HepG2 (cell line): ENCODE data around the gene CISD3. TPM values are rescaled to one million over a fixed set of nuclear protein-coding genes. Genes with fewer than 3 reads are reported as not detected.

Experiments
- ATAC-seq: fragments of 200-7000 bp; cut with Tn5 transposase; 3 replicates; pipeline ENCODE4 v1.9.1; 2020; ENCODE audit warnings: mild to moderate bottlenecking, moderate library complexity
- BruUV-seq: library from RNA; stranded (reverse); fragments of 400-500 nt; replicated peaks from 2 replicates; lab custom pipeline; 2021; lab: Mats Ljungman, UMichigan
- CTCF ChIA-PET: fragments of 300-600 bp; formaldehyde crosslinking; extraction: SDS; loops from one replicate; lab custom pipeline; 2021; ENCODE audit warnings: low total read pairs, inconsistent platforms, low intra/inter-chr PET ratio; lab: Yijun Ruan, JAX
- POLR2A ChIA-PET: fragments of 350-600 bp; sonication (Branson Sonifier 250); formaldehyde crosslinking; loops from one replicate; lab custom pipeline; 2020; ENCODE audit warnings: antibody characterized with exemption, inconsistent platforms; lab: Yijun Ruan, JAX
- DNase-seq: peaks from one replicate; pipeline ENCODE4 v3.0.0-alpha.2; 2015; ENCODE audit warnings: low spot score
- FAIRE-seq: peaks from 3 replicates; lab custom pipeline; 2011; peaks lifted over from hg19 to GRCh38; lab: Jason Lieb, UNC
- H2AFZ ChIP-seq: one replicate; pipeline ENCODE4 v1.6.1; 2011; ENCODE audit warnings: low read length, inconsistent platforms
- H3K27ac ChIP-seq: fragments of 300-600 bp; 3 replicates; pipeline ENCODE4 v1.8.0; 2011; ENCODE audit warnings: mixed run types, mild to moderate bottlenecking, mixed read lengths, low read length, inconsistent platforms; ENCODE audit not compliant: insufficient read depth; ENCODE audit errors: extremely low read length
- H3K27me3 ChIP-seq, 2 experiments: fragments of 200-600 bp in 1 of 2; 2 replicates in 1 of 2; 3 replicates in 1 of 2; pipeline versions ENCODE4 v1.6.0 to v1.8.0; 2011; ENCODE audit warnings: low read length in 2 of 2, mild to moderate bottlenecking in 2 of 2, moderate library complexity in 2 of 2, inconsistent platforms in 1 of 2; ENCODE audit not compliant: insufficient read depth in 2 of 2, control insufficient read depth in 1 of 2
- H3K36me3 ChIP-seq, 2 experiments: fragments of 200-600 bp in 1 of 2; replicated peaks in 1 of 2; 2 replicates in 1 of 2; 3 replicates in 1 of 2; pipeline versions ENCODE4 v1.5.1 to v1.8.0; 2011; ENCODE audit warnings: low read length in 2 of 2, inconsistent platforms in 1 of 2; ENCODE audit not compliant: insufficient read depth in 2 of 2, control insufficient read depth in 1 of 2
- H3K4me1 ChIP-seq: 2 replicates; pipeline ENCODE4 v1.5.1; 2012; ENCODE audit warnings: low read length, inconsistent platforms; ENCODE audit not compliant: insufficient read depth
- H3K4me2 ChIP-seq: 2 replicates; pipeline ENCODE4 v1.6.0; 2011; ENCODE audit warnings: low read depth, low read length, inconsistent platforms
- H3K4me3 ChIP-seq, 3 experiments: fragments of 200-600 bp in 1 of 3; sonication (generic), shearing (Covaris generic) in 1 of 3; replicated peaks in 1 of 3; 2 replicates each; pipeline ENCODE4 v1.5.1; 2011 to 2016; ENCODE audit warnings: low read length in 3 of 3, inconsistent platforms in 2 of 3, low read depth in 2 of 3, mild to moderate bottlenecking in 2 of 3, control low read depth in 1 of 3, mixed read lengths in 1 of 3; ENCODE audit not compliant: insufficient read depth in 1 of 3
- H3K79me2 ChIP-seq: one replicate; pipeline ENCODE4 v1.6.1; 2011; ENCODE audit warnings: low read length, inconsistent platforms; ENCODE audit not compliant: insufficient read depth
- H3K9ac ChIP-seq: 2 replicates; pipeline ENCODE4 v1.6.0; 2011; ENCODE audit warnings: mild to moderate bottlenecking, low read depth, low read length, inconsistent platforms; ENCODE audit not compliant: insufficient read depth
- H3K9me3 ChIP-seq: 2 replicates; pipeline ENCODE4 v1.5.1; 2012; ENCODE audit warnings: mild to moderate bottlenecking, low read length
- H4K20me1 ChIP-seq: 2 replicates; pipeline ENCODE4 v1.6.0; 2011; ENCODE audit warnings: inconsistent platforms, mild to moderate bottlenecking, low read length, moderate library complexity; ENCODE audit not compliant: insufficient read depth
- DRAP1 ChIP-seq: IDR thresholded peaks from 2 replicates; pipeline ENCODE4 v1.6.1; 2016; ENCODE audit warnings: missing genetic modification reagents, missing compliant biosample characterization
- GTF2F1 ChIP-seq: fragments of 150-350 bp; IDR thresholded peaks from 2 replicates; pipeline ENCODE4 v1.6.1; 2014; ENCODE audit warnings: low read length
- IRX3 ChIP-seq: sonication (generic); formaldehyde crosslinking; IDR thresholded peaks from 2 replicates; pipeline ENCODE4 v1.8.1; 2023; ENCODE audit warnings: mild to moderate bottlenecking, low read depth, missing genetic modification reagents, borderline replicate concordance
- MIER2 ChIP-seq: IDR thresholded peaks from 2 replicates; pipeline ENCODE4 v1.6.1; 2016; ENCODE audit warnings: missing biosample characterization, missing genetic modification reagents
- NCOA1 ChIP-seq: sonication (generic); formaldehyde crosslinking; IDR thresholded peaks from 2 replicates; pipeline ENCODE4 v1.9.0; 2021; ENCODE audit warnings: missing genetic modification reagents
- NKX3-1 ChIP-seq: sonication (generic); formaldehyde crosslinking; IDR thresholded peaks from 2 replicates; pipeline ENCODE4 v1.5.0; 2020; ENCODE audit warnings: missing genetic modification reagents
- PBX3 ChIP-seq: sonication (generic); formaldehyde crosslinking; IDR thresholded peaks from 2 replicates; pipeline ENCODE4 v1.8.1; 2023; ENCODE audit warnings: missing genetic modification reagents, inconsistent platforms, borderline replicate concordance
- POLR2A ChIP-seq, 2 experiments: IDR thresholded peaks; 2 replicates each; pipeline ENCODE4 v1.6.1; 2011; ENCODE audit warnings: low read depth in 2 of 2, low read length in 2 of 2, mild to moderate bottlenecking in 1 of 2, moderate library complexity in 1 of 2; ENCODE audit not compliant: insufficient read depth in 1 of 2
- RBFOX2 ChIP-seq: fragments of 200-400 bp; formaldehyde crosslinking; IDR thresholded peaks from 2 replicates; pipeline ENCODE4 v1.6.1; 2017; ENCODE audit warnings: low read depth, mild to moderate bottlenecking, low read length
- SATB2 ChIP-seq: sonication (generic); formaldehyde crosslinking; IDR thresholded peaks from 2 replicates; pipeline ENCODE4 v1.5.0; 2020; ENCODE audit warnings: missing genetic modification reagents
- TAF1 ChIP-seq: sonication (generic); formaldehyde crosslinking; IDR thresholded peaks from 2 replicates; pipeline ENCODE4 v1.4.0; 2020; ENCODE audit warnings: missing genetic modification reagents
- ZFP82 ChIP-seq: sonication (generic); formaldehyde crosslinking; IDR thresholded peaks from 2 replicates; pipeline ENCODE4 v1.5.1; 2020; ENCODE audit warnings: mild to moderate bottlenecking, missing genetic modification reagents, borderline replicate concordance
- ZNF562 ChIP-seq: sonication (generic); formaldehyde crosslinking; IDR thresholded peaks from 2 replicates; pipeline ENCODE4 v1.8.0; 2022; ENCODE audit warnings: missing genetic modification reagents, borderline replicate concordance
- ZNF720 ChIP-seq: sonication (generic); formaldehyde crosslinking; IDR thresholded peaks from 2 replicates; pipeline ENCODE4 v1.4.0; 2020; ENCODE audit warnings: missing genetic modification reagents
- ZNF766 ChIP-seq: sonication (generic); formaldehyde crosslinking; IDR thresholded peaks from 2 replicates; pipeline ENCODE4 v1.5.0; 2020; ENCODE audit warnings: missing genetic modification reagents, borderline replicate concordance
- ZNF878 ChIP-seq: sonication (generic); formaldehyde crosslinking; IDR thresholded peaks from 2 replicates; pipeline ENCODE4 v1.8.1; 2023; ENCODE audit warnings: mild to moderate bottlenecking, missing genetic modification reagents, moderate library complexity
- ZSCAN20 ChIP-seq: sonication (generic); formaldehyde crosslinking; IDR thresholded peaks from 2 replicates; pipeline ENCODE4 v1.4.0; 2020; ENCODE audit warnings: missing genetic modification reagents, mild to moderate bottlenecking, borderline replicate concordance
- WGBS: methylation state at CpG from one replicate; pipeline ENCODE4 v1.1.6; 2017; ENCODE audit warnings: low lambda C conversion rate; 5-methylcytosine and 5-hydroxymethylcytosine counted together
- in situ Hi-C: cut with HindIII; loops from 2 replicates; pipeline ENCODE4 v1.10.0; 2017; ENCODE audit warnings: low pct_unique_long_range_greater_than_20kb; ENCODE audit not compliant: extremely low pct_ligation_motif_present
- intact Hi-C: fragments of 100-400 bp; cut with micrococcal nuclease; formaldehyde crosslinking; loops from one replicate; pipeline ENCODE4 v1.10.0; 2022; ENCODE audit not compliant: unreplicated experiment
- polyA plus RNA-seq, 8 experiments: library from polyadenylated mRNA; depleted of rRNA in 3 of 8; stranded (reverse) in 7 of 8; unstranded in 1 of 8; fragments of >200 nt; fragmentation: Illumina TruSeq in 4 of 8; extraction: Trizol in 4 of 8; gene quantifications; 2 replicates each; pipeline versions ENCODE4 v1.2.1 to v1.2.3, GENCODE V29; 2011 to 2016; ENCODE audit warnings: low read depth in 4 of 8, missing spikeins in 1 of 8, mixed read lengths in 1 of 8; ENCODE audit not compliant: insufficient read depth in 1 of 8
- total RNA-seq, 5 experiments: library from RNA; depleted of rRNA; stranded (reverse); fragments of >200 nt; fragmentation: Illumina TruSeq; extraction: Trizol; gene quantifications; 2 replicates each; pipeline ENCODE4 v1.2.3, GENCODE V29; 2016; ENCODE audit warnings: low read depth in 1 of 5
- TF ChIP-seq, protein P1 (sequence below): sonication (generic); formaldehyde crosslinking; IDR thresholded peaks from 2 replicates; pipeline ENCODE4 v1.4.0; 2020; ENCODE audit warnings: mild to moderate bottlenecking, missing genetic modification reagents

Gene CISD3
- total and polyA plus RNA-seq, 2 of the 13 experiments (the other 11 are each of a cell fraction or from before 2014, with no cell fraction given) = 30.0 to 34.1 TPM

DNA sequence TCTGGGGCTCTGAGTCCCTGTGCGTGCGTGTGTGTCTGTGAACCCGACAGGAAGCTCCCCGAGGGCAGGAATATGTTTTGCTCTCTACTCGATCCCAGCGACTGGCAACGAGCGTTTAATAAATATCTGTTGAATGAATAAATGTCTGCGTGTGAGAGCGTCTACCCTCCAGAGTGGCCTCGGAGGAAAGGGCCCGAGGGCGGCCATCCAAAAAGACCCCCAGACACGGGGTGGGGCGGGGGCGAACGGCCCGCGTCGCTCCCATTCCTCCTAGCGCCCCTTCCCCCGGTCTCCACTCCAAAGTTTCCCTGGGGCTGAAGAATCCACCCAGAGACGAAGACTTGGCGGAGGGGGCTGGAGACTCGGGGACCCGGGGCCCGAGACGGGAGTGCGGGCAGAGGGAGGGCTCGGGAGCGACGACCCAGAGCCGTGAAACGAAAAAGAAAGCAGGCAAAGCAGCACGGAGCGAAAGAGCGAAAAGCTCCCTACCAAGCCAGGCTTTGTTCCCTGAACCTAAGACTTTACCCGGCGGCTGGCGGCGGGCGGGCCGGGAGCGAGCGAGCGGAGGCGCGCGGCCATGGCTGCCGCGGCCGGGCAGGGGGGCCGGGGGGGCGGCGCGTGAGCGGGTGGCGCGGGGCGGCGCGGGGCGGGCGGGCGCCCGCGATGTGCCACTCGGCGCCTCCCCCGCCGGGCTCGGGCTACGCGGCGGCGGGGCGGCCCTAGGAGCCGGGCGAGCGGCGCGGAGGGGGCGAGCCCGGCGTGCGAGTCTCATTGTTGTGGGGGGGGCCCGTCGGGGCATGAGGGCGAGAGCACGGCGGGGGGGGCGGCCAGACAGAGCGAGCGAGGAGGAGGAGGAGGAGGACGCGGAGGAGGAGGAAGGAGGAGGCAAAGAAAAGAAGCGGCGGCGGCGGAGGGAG lies 25.3 kb upstream of the CISD3 start, which contains the start of gene MLLT6:
TSS of gene MLLT6 (plus strand) at position 668 of the 917 bp plus-strand sequence. CDS start 360 bp downstream, outside the sequence.
- TSS peak; percentile 29 for BruUV-seq
- peaks cover 64% of the 10 kb centered on the region for H3K4me1 ChIP-seq
- no peaks in the 10 kb centered on the region for H3K9me3 ChIP-seq
- H2AFZ ChIP-seq = no peak within 1 kb of the TSS
- peaks cover 12% of the 10 kb centered on the region for H4K20me1 ChIP-seq
- ChIA-PET CTCF (interaction anchor here (0.7 to 1.8 kb wide), 2 partner anchors 25 to 28 kb away, joined by 3 to 4 read pairs; partner anchors contain the start of gene CISD3), POLR2A (interaction anchor here (1.2 to 8.9 kb wide), 15 partner anchors 12 to 91 kb away, joined by 5 to 106 read pairs (median 13); partner anchors contain the start of genes CISD3 and EPOP)
- H3K27me3 ChIP-seq = no peaks in the 10 kb centered on the region; a peak in 1 of 5 replicates
- H3K79me2 ChIP-seq = peaks cover 48% of the 10 kb centered on the region
- peak; percentile 64 for DNase-seq
- intact Hi-C loops (loop anchor here (1.0 kb wide), 1 partner anchor 48 kb away; no protein-coding TSS in a partner anchor), in situ Hi-C loops (no loop called here)
- H3K36me3 ChIP-seq = peaks cover 11 to 26% of the 10 kb centered on the region in 2 experiments
- no peak for FAIRE-seq
- H3K4me2 ChIP-seq = peak within 1 kb of the TSS; percentile 99
- peak within 1 kb of the TSS; percentile 71 to 99 (median 95) for H3K4me3 ChIP-seq
- H3K27ac ChIP-seq = peak within 1 kb of the TSS; percentile 99
- 2% methylated on average over 69 of the region's 100 CpGs for WGBS
- peak; percentile 1 for ATAC-seq
- peak within 1 kb of the TSS; percentile 100 for H3K9ac ChIP-seq
- TF ChIP-seq RBFOX2 = peak; percentile 83
- TF ChIP-seq GTF2F1 = no peak
- TF ChIP-seq, protein P1, sequence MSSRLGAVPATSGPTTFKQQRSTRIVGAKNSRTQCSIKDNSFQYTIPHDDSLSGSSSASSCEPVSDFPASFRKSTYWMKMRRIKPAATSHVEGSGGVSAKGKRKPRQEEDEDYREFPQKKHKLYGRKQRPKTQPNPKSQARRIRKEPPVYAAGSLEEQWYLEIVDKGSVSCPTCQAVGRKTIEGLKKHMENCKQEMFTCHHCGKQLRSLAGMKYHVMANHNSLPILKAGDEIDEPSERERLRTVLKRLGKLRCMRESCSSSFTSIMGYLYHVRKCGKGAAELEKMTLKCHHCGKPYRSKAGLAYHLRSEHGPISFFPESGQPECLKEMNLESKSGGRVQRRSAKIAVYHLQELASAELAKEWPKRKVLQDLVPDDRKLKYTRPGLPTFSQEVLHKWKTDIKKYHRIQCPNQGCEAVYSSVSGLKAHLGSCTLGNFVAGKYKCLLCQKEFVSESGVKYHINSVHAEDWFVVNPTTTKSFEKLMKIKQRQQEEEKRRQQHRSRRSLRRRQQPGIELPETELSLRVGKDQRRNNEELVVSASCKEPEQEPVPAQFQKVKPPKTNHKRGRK (CRISPR knock-in tag) = no peak
- TF ChIP-seq MIER2 (CRISPR knock-in tag) = no peak
- no peak for TF ChIP-seq IRX3 (CRISPR knock-in tag)
- peak; percentile 10; the same call in 1 of the 2 replicates for TF ChIP-seq ZFP82 (CRISPR knock-in tag)
- no peak for TF ChIP-seq NCOA1 (CRISPR knock-in tag)
- peak; percentile 17; the same call in 1 of the 2 replicates for TF ChIP-seq DRAP1 (CRISPR knock-in tag)
- peak; percentile 37 for TF ChIP-seq TAF1
- no peak for TF ChIP-seq ZNF720 (CRISPR knock-in tag)
- TF ChIP-seq ZSCAN20 (CRISPR knock-in tag) = peak; percentile 78; the same call in 1 of the 2 replicates
- peak; percentile 48; the same call in 1 of the 2 replicates for TF ChIP-seq ZNF766
- TF ChIP-seq SATB2 (CRISPR knock-in tag) = peak; percentile 78; the same call in 1 of the 2 replicates
- peak; percentile 63; the same call in 1 of the 2 replicates for TF ChIP-seq NKX3-1 (CRISPR knock-in tag)
- TF ChIP-seq PBX3 (CRISPR knock-in tag) = 0 out of 2 replicates have a peak, but pooled peaks have one; percentile 84
- TF ChIP-seq ZNF562 (CRISPR knock-in tag) = no peak
- peak in 1 of 2 experiments; percentile 65; a peak in 1 of 4 replicates for TF ChIP-seq POLR2A (IDR thresholded peaks at IDR 0.05; ENCODE audit: insufficient read depth in 1 of 2, low read depth in 2 of 2, low read length in 2 of 2)
- peak; percentile 57; the same call in 1 of the 2 replicates for TF ChIP-seq ZNF878 (CRISPR knock-in tag)
